Measurements from ENCODE around the gene ZNHIT2. TPM values are rescaled to one million over a fixed set of nuclear protein-coding genes. Genes with fewer than 3 reads are reported as not detected.
A peak's percentile ranks its signal among the peaks of the same experiment; 100 is the strongest.
"Not testable (repeated sequence)": the region's sequence is repeated elsewhere in the genome, so short reads cannot be mapped to it uniquely, and the experiment has no call there.

Gene ZNHIT2
- total RNA-seq (2014; rRNA removed; shearing (Covaris generic); ENCODE audit: low replicate concordance) = 11.4 and 16.5 TPM in 2 replicates

- in situ Hi-C loops (cut with HindIII; ENCODE audit: low pct_unique_long_range_greater_than_20kb, low sequenced_read_pairs) = no loop called here
- peak; percentile 96 for DNase-seq (ENCODE audit: low read depth)
Observed at GRCh38 chr11:65117206-65118096, at the start of gene ZNHIT2. Gene ZNHIT2, minus strand, starts transcription at chr11:65117701. Its CDS starts 48 bp downstream, at chr11:65117653.

DNA sequence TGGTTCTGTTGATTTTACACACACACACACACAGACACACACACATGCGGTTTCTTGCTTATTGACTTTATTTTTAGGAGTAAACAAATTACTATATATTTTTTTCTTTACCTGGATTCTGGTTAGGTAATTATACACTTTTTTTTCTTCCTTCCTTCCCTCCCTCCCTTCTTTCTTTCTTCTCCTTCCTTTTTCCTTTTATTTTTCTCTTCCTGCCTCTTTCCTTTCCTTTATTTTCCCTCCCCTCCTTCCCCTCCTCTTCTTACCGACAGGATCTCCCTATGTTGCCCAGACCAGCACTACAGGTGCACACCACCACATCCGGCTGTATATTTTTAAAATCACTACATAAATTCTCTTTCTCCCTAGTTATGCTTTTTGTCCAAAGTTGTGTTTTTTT lies 49.4 kb upstream of the ZNHIT2 start:
- no peak for DNase-seq (ENCODE audit: low read depth)
- in situ Hi-C loops (cut with HindIII; ENCODE audit: low pct_unique_long_range_greater_than_20kb, low sequenced_read_pairs) = no loop called here

DNA sequence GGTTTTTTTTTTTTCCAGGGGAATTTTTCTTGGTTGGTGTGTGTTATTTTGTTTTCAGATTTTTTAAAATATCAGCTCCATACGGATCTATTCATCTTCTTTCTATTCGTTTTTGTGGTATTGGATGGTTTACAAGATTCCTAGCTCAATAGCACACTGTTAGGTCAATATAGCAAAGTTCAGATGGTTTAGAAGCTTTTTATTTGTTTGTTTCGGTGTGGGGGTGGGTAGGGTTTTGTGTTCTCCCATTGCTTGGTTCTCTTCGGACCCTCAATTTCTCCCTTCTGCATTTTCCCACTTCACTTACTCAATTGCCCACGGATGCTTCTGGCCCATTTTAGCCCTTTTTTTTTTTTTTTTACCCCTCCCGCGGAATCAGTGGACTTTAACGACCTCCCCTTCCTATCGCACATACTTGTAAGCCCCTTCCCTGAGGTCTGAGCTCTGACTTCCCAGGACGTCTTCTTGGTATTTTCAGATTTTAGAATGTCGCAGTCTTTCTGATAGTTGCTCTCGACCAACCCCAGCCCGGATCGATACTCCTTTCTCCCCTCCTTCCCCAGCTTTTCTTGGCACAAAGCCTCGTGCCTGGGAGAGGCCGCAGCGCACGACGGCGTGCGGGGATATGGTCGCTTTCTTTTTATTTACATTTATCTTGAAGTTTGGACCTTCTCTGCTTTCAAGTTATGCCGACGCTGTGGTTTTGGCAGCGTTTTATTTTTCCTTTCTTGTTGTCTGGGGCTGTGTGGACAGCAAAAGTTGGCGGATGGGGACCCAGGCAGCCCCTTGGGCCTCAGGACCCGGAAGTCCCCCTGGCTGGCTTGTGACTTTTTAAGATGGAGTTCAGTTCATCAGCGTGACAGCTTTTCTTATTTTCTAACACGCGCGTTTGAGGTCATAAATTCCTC lies 48.2 kb upstream of the ZNHIT2 start:
- DNase-seq (ENCODE audit: low read depth) = no peak
- in situ Hi-C loops (cut with HindIII; ENCODE audit: low pct_unique_long_range_greater_than_20kb, low sequenced_read_pairs) = no loop called here

DNA sequence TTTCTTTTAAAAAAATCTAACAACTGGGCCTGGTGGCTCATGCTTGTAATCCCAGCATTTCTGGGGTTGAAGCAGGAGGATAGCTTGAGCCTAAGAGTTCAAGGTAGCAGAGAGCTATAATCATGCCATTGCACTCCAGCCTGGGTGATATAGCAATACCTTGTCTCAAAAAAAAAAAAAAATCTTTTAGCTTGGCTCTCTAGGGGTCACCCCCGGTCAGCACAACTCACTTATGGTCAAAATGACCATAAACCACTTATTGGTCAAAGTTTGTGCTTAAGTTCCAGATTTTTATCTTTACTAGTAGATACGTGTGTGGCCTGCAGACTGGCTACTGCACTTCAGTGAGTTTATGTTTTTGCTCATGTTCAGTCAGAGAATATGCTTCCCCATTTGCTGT lies 46.2 kb upstream of the ZNHIT2 start:
- no peak for DNase-seq (ENCODE audit: low read depth)
- in situ Hi-C loops (cut with HindIII; ENCODE audit: low pct_unique_long_range_greater_than_20kb, low sequenced_read_pairs) = no loop called here

- in situ Hi-C loops (cut with HindIII; ENCODE audit: low pct_unique_long_range_greater_than_20kb, low sequenced_read_pairs) = no loop called here
- DNase-seq (ENCODE audit: low read depth) = no peak
Observed at GRCh38 chr11:65160643-65161042, 43.1 kb upstream of the ZNHIT2 start.

- DNase-seq (ENCODE audit: low read depth) = no peak
- in situ Hi-C loops (cut with HindIII; ENCODE audit: low pct_unique_long_range_greater_than_20kb, low sequenced_read_pairs) = no loop called here
Observed at GRCh38 chr11:65159012-65159411, 41.5 kb upstream of the ZNHIT2 start.

GRCh38 chr11:65157336-65157735 lies 39.8 kb upstream of the ZNHIT2 start:
- in situ Hi-C loops (cut with HindIII; ENCODE audit: low pct_unique_long_range_greater_than_20kb, low sequenced_read_pairs) = no loop called here

GRCh38 chr11:65156926-65157325 lies 39.4 kb upstream of the ZNHIT2 start:
- DNase-seq (ENCODE audit: low read depth) = no peak
- in situ Hi-C loops (cut with HindIII; ENCODE audit: low pct_unique_long_range_greater_than_20kb, low sequenced_read_pairs) = no loop called here

More at GRCh38 chr11:65157336-65157735, 39.8 kb upstream of the ZNHIT2 start:
- no peak for DNase-seq (ENCODE audit: low read depth)

GRCh38 chr11:65156256-65156655 lies 38.8 kb upstream of the ZNHIT2 start:
- no peak for DNase-seq (ENCODE audit: low read depth)
- in situ Hi-C loops (cut with HindIII; ENCODE audit: low pct_unique_long_range_greater_than_20kb, low sequenced_read_pairs) = no loop called here

DNA sequence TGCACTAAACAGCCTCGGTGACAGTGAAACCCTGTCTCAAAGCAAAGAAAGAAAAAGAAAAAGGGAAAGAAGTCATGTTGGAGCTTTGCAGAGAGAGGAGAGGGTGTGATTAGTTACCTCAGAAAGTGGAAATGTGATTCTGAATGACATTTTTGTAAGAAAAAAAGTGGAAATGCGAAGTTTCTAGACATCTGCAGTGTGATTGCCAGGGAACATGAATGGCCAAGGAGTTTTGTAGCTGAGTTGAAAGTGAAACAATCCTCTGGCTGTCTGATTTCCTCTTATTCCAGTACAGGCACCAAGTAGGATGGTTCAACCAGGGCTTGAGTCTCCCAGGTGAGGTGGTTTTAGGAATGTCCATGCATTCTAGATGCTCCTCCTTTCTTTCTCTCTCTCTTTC lies 34.6 kb upstream of the ZNHIT2 start:
- in situ Hi-C loops (cut with HindIII; ENCODE audit: low pct_unique_long_range_greater_than_20kb, low sequenced_read_pairs) = no loop called here
- no peak for DNase-seq (ENCODE audit: low read depth)

DNA sequence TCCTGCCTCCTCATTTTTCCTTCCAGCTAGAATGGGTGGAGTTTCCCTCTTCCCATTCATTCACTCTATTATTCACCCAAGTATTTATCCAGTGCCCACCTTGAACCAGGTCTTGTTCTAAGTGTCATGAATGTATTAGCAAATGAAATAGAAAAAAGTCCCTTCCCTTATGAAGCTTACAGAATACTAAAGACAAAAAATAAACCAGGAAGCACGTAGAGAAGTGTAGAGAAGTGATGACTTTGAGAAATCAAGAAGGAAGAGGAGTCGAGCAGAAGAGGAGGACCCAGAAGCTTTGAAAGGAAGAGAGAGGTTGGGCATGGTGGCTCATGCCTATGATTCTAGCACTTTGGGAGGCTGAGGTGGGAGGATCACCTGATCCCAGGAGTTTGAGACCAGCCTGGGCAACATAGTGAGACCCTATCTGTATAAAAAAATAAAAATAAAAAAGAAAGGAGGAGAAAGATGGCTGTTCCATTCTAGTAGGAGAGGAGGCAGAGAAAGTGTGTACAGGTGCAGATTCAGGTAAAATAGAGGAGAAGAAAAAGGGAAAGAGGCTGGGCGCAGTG lies 33.9 kb upstream of the ZNHIT2 start:
- in situ Hi-C loops (cut with HindIII; ENCODE audit: low pct_unique_long_range_greater_than_20kb, low sequenced_read_pairs) = no loop called here
- no peak for DNase-seq (ENCODE audit: low read depth)

GRCh38 chr11:65150509-65151299 lies 33.2 kb upstream of the ZNHIT2 start:
- DNase-seq (ENCODE audit: low read depth) = peak; percentile 94
- in situ Hi-C loops (cut with HindIII; ENCODE audit: low pct_unique_long_range_greater_than_20kb, low sequenced_read_pairs) = no loop called here

- in situ Hi-C loops (cut with HindIII; ENCODE audit: low pct_unique_long_range_greater_than_20kb, low sequenced_read_pairs); DNase-seq (ENCODE audit: low read depth): not testable (repeated sequence)
Observed at GRCh38 chr11:65150131-65150508, 32.6 kb upstream of the ZNHIT2 start.

GRCh38 chr11:65148657-65149056 lies 31.2 kb upstream of the ZNHIT2 start:
- DNase-seq (ENCODE audit: low read depth) = no peak
- in situ Hi-C loops (cut with HindIII; ENCODE audit: low pct_unique_long_range_greater_than_20kb, low sequenced_read_pairs) = no loop called here

- no peak for DNase-seq (ENCODE audit: low read depth)
- in situ Hi-C loops (cut with HindIII; ENCODE audit: low pct_unique_long_range_greater_than_20kb, low sequenced_read_pairs) = no loop called here
Observed at GRCh38 chr11:65147352-65148075, 30.0 kb upstream of the ZNHIT2 start.

GRCh38 chr11:65141896-65142494 lies 24.5 kb upstream of the ZNHIT2 start:
- in situ Hi-C loops (cut with HindIII; ENCODE audit: low pct_unique_long_range_greater_than_20kb, low sequenced_read_pairs) = no loop called here
- DNase-seq (ENCODE audit: low read depth) = no peak

GRCh38 chr11:65136515-65137096 lies 19.1 kb upstream of the ZNHIT2 start:
- in situ Hi-C loops (cut with HindIII; ENCODE audit: low pct_unique_long_range_greater_than_20kb, low sequenced_read_pairs) = no loop called here
- DNase-seq (ENCODE audit: low read depth) = no peak
